ENCODE measurements around the gene MTCL3.

MTCL3 gene

GRCh38 chr6:127515234-127515793, 3.8 kb downstream of the MTCL3 start:
- DNase-seq (ENCODE audit: low spot score): no peak

- DNase-seq (ENCODE audit: low spot score): no peak
Observed at GRCh38 chr6:127514773-127515227, 4.3 kb downstream of the MTCL3 start.

- no peak for DNase-seq (ENCODE audit: low spot score)
Observed at GRCh38 chr6:127514179-127514772, 4.9 kb downstream of the MTCL3 start.

- DNase-seq (ENCODE audit: low spot score): no peak
Observed at GRCh38 chr6:127513425-127513824, 5.7 kb downstream of the MTCL3 start.

- no peak for DNase-seq (ENCODE audit: low spot score)
Observed at GRCh38 chr6:127510876-127511275, 8.3 kb downstream of the MTCL3 start.

GRCh38 chr6:127506894-127507293, 12.2 kb downstream of the MTCL3 start:
- no peak for DNase-seq (ENCODE audit: low spot score)

GRCh38 chr6:127503022-127503421, 16.1 kb downstream of the MTCL3 start:
- no peak for DNase-seq (ENCODE audit: low spot score)

- no peak for DNase-seq (ENCODE audit: low spot score)
Observed at GRCh38 chr6:127497410-127497809, 21.7 kb downstream of the MTCL3 start.

GRCh38 chr6:127496471-127496870, 22.7 kb downstream of the MTCL3 start:
- no peak for DNase-seq (ENCODE audit: low spot score)

GRCh38 chr6:127494240-127494767, 24.8 kb downstream of the MTCL3 start:
- no peak for DNase-seq (ENCODE audit: low spot score)

- no peak for DNase-seq (ENCODE audit: low spot score)
Observed at GRCh38 chr6:127489248-127489647, 29.9 kb downstream of the MTCL3 start.

- DNase-seq (ENCODE audit: low spot score): no peak
Observed at GRCh38 chr6:127486934-127487333, 32.2 kb downstream of the MTCL3 start.

- DNase-seq (ENCODE audit: low spot score): no peak
Observed at GRCh38 chr6:127484212-127484863, 34.8 kb downstream of the MTCL3 start.

- no peak for DNase-seq (ENCODE audit: low spot score)
Observed at GRCh38 chr6:127483399-127484055, 35.6 kb downstream of the MTCL3 start.

- no peak for DNase-seq (ENCODE audit: low spot score)
Observed at GRCh38 chr6:127482325-127482724, 36.8 kb downstream of the MTCL3 start.

GRCh38 chr6:127481628-127482027, 37.5 kb downstream of the MTCL3 start:
- peak; percentile 58 for DNase-seq (ENCODE audit: low spot score)

GRCh38 chr6:127481111-127481510, 38.0 kb downstream of the MTCL3 start:
- no peak for DNase-seq (ENCODE audit: low spot score)

- no peak for DNase-seq (ENCODE audit: low spot score)
Observed at GRCh38 chr6:127477658-127478057, 41.5 kb downstream of the MTCL3 start.

GRCh38 chr6:127475823-127476176, 43.3 kb downstream of the MTCL3 start:
- no peak for DNase-seq (ENCODE audit: low spot score)

- no peak for DNase-seq (ENCODE audit: low spot score)
Observed at GRCh38 chr6:127475135-127475822, 43.9 kb downstream of the MTCL3 start.

GRCh38 chr6:127471379-127472255, 47.5 kb downstream of the MTCL3 start:
- DNase-seq (ENCODE audit: low spot score): no peak
